Endothelial cell of umbilical vein (primary cell): ENCODE measurements around the gene EEF1AKMT4.

ENCODE experiments used
- CTCF ChIP-seq, 2 donors: IDR thresholded peaks; 1 replicate in 1 of 2; 2 replicates in 1 of 2; pipeline ENCODE4 v1.5.1; 2011; ENCODE audit warnings: low read length in 2 of 2, mild to moderate bottlenecking in 2 of 2, moderate library complexity in 2 of 2, control low read depth in 1 of 2, inconsistent platforms in 1 of 2, low read depth in 1 of 2; ENCODE audit not compliant: insufficient read depth in 1 of 2; ENCODE audit errors: extremely low read depth in 1 of 2
- EZH2 ChIP-seq: IDR thresholded peaks from 2 replicates; pipeline ENCODE4 v1.6.1; 2012; ENCODE audit warnings: borderline replicate concordance, low read depth, mild to moderate bottlenecking, moderate library complexity, low read length, inconsistent platforms; ENCODE audit not compliant: severe bottlenecking
- JUN ChIP-seq: IDR thresholded peaks from 2 replicates; pipeline ENCODE4 v1.6.1; 2011; ENCODE audit warnings: borderline replicate concordance, low read depth; ENCODE audit not compliant: insufficient read length, insufficient read depth
- POLR2AphosphoS5 ChIP-seq: IDR thresholded peaks from 2 replicates; pipeline ENCODE4 v1.6.1; 2012; ENCODE audit warnings: low read depth, mild to moderate bottlenecking, control low read depth, low read length, moderate library complexity; ENCODE audit not compliant: insufficient read depth

GRCh38 chr3:184272269-184272668 lies 22.8 kb downstream of the EEF1AKMT4 start:
- TF ChIP-seq CTCF (IDR thresholded peaks at IDR 0.05; ENCODE audit: extremely low read depth in 1 of 2, insufficient read depth in 1 of 2, low read depth in 1 of 2, low read length in 2 of 2) (no peak), EZH2 (no peak), POLR2AphosphoS5 (no peak), JUN (no peak)
